Tongue (tissue), 2 donors: Measurements from ENCODE around the gene FYB2. TPM values are rescaled to one million over a fixed set of nuclear protein-coding genes. Genes with fewer than 3 reads are reported as not detected.

ENCODE experiments used
- DNase-seq: peaks from one replicate; pipeline ENCODE4 v3.0.0-alpha.2; 2015
- total RNA-seq: library from RNA; depleted of rRNA; stranded (reverse); fragments of >200 nt; gene quantifications from one replicate; pipeline ENCODE4 v1.2.3, GENCODE V29; 2014

Gene FYB2
- total RNA-seq, 1 donor from 2014 or later = 0.31 TPM

- no peak for DNase-seq
Observed at GRCh38 chr1:56709995-56710394, 109.2 kb downstream of the FYB2 start.

DNA sequence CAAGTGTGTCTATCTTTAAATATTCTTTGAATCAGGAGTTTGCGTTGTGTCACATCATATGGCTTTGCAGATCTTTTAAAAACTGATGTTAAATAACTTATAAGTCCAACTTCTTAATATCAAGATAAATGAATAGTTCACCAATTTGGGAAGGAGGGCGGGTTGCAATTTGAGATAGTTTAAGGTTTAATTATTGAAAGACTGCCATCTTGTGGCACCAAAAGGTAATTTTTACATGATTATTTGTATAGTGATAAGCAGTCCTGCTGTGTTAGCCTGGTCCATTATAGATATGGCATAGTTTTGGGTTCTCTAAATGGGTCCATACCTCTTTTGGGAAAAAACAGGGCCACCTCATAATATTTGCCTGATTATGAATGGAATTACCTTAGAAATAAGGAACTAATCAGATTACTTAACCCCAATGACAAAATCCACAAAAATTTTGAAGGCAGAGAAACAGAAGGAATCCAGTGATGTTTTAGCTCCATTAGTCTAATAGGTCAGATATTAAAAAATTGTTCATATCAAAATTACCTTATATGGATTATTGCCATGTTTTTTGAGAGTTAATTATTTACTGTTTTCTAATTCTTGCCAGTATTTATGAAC, 109.8 kb downstream of the FYB2 start:
- DNase-seq = peak; percentile 81

DNA sequence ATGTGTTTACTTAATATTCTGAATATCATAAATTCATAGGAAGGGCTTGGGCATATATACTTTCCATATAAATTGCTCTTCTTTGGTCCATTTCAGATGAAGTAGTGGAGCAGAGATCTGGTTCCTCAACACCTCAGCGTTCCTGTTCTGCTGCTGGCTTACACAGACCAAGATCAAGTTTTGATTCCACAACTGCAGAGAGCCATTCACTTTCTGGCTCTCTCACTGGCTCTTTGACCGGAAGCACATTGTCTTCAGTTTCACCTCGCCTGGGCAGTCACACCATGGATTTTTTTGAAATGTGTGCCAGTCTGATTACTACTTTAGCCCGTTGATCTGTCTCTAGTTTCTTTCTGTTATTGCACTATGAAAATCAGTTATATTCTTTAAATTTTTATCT, 111.8 kb downstream of the FYB2 start:
- no peak for DNase-seq

GRCh38 chr1:56703747-56704146, 115.5 kb downstream of the FYB2 start:
- DNase-seq = no peak

- no peak for DNase-seq
Observed at GRCh38 chr1:56696663-56697062, 122.5 kb downstream of the FYB2 start.

DNA sequence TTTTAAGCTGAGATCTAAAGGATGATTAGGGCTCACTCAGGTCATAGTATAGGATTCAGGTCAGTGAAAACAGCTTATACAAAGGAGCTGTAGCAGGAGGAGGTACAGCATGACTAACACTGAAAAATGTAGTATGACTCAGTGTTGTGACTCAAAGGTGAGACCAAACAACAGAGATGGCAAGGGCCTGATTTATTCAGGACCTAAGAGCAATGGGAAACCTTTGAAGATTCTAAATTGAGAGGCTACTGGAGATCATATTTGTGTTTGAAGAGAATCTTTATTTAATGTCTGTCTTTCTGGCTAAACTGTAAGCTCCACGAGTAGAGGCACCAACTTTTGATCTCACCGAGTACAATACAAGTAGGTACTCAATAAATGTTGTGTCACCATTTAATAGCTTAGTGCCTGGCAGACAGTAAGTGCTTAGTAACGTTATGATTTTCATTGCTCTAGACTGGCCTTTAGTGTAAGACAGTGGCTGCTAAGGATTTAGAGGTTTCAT, 130.6 kb downstream of the FYB2 start:
- DNase-seq = no peak

- no peak for DNase-seq
Observed at GRCh38 chr1:56686169-56686568, 133.0 kb downstream of the FYB2 start.

- no peak for DNase-seq
Observed at GRCh38 chr1:56683569-56683968, 135.6 kb downstream of the FYB2 start.

DNA sequence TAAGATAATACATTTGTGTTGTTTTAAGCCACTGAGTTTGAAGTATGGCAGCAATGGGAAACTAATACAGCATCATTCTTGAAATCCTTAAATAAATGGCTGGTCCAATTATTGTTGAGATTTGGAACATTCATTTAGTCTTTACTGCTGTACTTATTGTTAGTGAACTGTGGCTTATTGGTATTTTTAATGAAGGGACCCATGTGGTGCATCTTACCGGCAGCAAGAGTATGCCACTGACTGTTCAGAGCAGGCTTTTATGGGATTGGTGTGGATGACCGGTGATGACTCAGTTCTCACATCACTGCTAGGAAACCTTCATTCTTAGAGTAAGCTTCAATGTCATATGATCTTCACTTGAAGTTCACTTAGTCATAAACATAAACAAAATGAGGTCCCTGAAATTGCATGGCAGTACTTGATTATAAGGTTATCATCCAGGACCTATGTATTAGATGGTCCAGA, 142.6 kb downstream of the FYB2 start:
- DNase-seq = no peak

DNA sequence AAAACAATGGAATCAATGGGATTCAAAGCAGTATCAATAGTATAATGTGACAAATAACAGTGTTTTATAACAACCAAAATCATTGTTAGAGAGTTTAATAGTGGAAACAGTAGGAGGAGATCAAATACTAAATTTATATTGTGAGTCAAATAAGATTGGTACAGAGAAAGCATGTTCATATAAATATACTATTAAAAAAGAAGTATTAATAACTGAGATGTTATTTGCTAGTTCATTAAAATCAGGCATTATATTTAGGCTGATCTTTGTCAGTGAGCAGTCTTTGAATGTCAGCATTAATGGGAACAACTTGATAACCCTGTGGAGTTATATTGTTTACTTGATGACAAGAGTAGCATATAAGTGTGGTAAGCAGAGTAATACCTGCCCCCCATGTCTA, 143.4 kb downstream of the FYB2 start:
- no peak for DNase-seq

DNA sequence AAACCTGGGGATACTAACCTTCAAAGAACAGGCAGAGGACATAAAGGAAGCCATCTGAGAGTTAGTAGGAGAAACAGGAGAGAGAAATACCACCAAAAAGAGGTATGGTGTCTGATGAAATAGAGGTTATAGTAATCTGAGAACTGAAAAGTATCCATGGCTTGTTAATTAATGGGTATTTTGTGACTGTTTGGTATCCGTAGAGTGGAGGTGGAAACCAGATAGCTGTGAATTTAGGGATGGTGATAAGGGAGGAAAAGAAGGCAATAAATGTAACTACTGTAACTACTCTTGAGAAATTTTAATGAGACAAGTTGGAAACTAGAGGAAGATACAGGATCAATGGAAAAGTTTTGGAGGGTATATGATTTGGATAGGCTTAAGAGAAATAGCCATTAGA, 146.6 kb downstream of the FYB2 start:
- DNase-seq = no peak

DNA sequence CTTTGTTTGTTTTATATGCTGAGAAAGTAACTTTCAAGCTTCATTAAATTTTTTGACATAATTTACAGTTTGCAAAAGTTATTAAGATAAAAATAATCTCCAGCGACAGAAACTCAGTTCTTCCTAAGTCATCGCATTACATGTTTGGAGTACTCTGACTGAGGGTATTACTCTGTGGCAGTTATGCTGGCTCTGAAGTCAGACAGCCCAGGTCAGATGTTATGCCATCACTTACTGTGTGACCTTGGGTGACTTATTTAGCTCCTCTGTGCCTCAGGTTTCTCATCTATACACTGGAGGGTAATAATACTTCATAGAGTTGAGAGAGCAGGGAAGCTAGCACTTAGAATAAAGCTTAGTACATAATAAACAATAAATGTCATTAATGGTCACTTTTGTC, 147.7 kb downstream of the FYB2 start:
- DNase-seq = no peak

GRCh38 chr1:56671085-56671484, 148.1 kb downstream of the FYB2 start:
- DNase-seq = no peak

DNA sequence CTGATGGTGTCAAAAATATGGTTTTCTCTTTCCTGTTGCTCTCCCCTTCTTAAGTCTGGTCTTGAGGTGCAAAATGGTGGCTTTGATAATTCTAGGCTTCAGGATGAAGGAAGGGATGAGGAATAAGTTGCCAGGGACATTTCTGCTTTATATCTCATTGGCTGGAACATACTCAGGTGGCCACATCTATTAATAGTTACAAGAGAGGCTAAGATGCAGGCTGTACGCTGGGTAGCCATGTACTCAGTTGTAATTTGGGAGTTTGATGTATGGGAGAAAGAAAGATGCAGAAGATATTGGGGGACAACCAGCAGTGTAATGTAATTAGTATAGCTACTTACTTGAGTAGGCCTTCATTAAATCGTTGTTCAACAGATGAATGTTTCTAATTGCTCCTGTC, 148.9 kb downstream of the FYB2 start:
- DNase-seq = no peak

Other genes with a start within 250 kb of the FYB2 start
- gene PLPP3, start 239.8 kb downstream of the FYB2 start, total RNA-seq = 191 TPM
- gene PRKAA2, start 174.1 kb downstream of the FYB2 start, total RNA-seq = 81.1 TPM
- not detected for gene C8A, start 35.4 kb upstream of the FYB2 start, total RNA-seq
- gene C8B, start 146.6 kb upstream of the FYB2 start, total RNA-seq = not detected